ENCODE data around the gene RNGTT.
"Not testable (repeated sequence)": the region's sequence is repeated elsewhere in the genome, so short reads cannot be mapped to it uniquely, and the experiment has no call there.

RNGTT gene

GRCh38 chr6:88914180-88914579 is 49.2 kb downstream of the RNGTT start:
- TF ChIP-seq CTCF (IDR thresholded peaks at IDR 0.05; ENCODE audit: control insufficient read depth, insufficient read depth, low read depth, low read length, missing control alignments) = no peak
- no peak for DNase-seq (ENCODE audit: low read depth)
- no peak overlapping the region for H3K4me3 ChIP-seq (ENCODE audit: control insufficient read depth, low read depth, low read length)

GRCh38 chr6:88913471-88913870 is 49.9 kb downstream of the RNGTT start:
- no peak for DNase-seq (ENCODE audit: low read depth)
- no peak overlapping the region for H3K4me3 ChIP-seq (ENCODE audit: control insufficient read depth, low read depth, low read length)
- no peak for TF ChIP-seq CTCF (IDR thresholded peaks at IDR 0.05; ENCODE audit: control insufficient read depth, insufficient read depth, low read depth, low read length, missing control alignments)

DNA sequence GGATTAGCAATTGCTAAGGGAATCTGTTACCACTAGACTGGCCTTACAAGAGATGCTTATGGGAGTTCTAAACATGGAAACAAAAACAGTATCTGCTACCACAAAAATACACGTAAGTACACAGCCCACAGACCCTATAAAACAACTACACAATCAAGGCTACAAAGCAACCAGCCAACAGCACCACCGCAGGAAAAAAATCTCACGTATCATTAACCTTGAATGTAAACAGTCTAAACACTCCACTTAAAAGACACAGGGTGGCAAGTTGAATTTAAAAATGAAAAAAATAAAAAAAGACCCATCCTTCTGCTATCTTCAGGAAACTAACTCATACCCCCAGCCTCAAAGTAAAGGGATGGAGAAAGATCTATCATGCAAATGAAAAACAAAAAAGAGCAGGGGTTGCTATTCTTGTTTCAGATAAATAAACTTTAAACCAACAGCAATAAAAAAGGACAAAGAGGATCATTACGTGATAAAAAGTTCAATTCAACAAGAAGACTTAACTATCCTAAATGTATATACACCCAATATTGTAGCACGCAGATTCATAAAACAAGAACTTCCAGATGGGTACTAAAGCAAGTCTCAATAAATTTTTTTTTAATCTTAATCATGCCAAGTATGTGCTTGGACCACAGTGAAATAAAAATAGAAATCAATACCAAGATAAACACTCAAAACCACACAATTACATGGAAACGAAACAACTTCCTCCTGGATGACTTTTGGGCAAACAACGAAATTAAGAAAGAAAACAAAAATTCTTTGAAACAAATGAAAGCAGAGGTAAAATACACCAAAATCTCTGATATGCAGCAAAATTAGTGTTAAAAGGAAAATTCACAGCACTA is 52.3 kb downstream of the RNGTT start:
- no peak overlapping the region for H3K4me3 ChIP-seq (ENCODE audit: control insufficient read depth, low read depth, low read length)
- no peak for TF ChIP-seq CTCF (IDR thresholded peaks at IDR 0.05; ENCODE audit: control insufficient read depth, insufficient read depth, low read depth, low read length, missing control alignments)
- no peak for DNase-seq (ENCODE audit: low read depth)

DNA sequence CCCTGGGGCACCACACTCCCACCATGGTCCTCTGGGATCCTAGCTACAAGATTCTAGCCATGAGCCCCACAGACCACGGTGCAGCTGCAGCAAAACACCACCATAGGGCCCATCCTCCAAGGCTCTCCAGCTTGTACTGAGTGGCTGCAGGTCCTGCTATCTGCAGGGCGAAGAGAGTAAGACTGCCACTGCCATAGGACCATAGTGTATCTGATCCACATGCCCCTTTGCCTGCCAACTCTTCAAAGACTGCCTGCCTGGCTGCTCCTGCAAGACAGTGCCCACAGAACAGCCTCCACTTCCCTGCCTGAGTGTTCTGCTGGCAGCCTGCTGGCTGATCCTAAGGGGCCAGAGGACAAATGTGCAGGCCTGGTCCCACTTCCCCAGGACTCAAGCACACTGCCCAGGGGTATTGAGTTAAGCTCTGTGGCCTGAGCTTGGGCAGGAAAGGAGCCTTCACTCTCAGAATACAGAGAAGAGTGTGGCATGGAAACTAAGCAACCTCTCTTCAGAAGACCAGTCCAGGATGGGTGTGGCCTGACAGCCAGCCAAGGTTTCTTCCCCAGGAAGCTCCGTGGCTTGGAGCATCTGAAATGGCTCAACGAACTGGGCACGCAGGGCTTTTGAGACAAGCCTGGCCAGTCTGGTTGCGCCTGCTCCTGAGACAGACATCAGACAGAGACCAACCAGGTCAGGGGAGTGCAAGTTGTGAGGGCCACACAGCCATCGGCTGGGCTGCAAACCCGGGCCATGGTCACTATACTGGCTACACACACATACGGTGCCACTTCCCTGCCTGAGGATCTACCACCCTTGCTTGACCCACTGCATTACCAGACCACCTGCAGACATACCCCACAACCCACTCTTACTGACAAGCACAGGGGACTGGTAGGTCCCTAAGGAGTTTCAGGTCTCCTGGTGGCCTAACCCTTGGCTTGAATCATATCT is 54.5 kb downstream of the RNGTT start:
- no peak for DNase-seq (ENCODE audit: low read depth)
- no peak overlapping the region for H3K4me3 ChIP-seq (ENCODE audit: control insufficient read depth, low read depth, low read length)
- TF ChIP-seq CTCF (IDR thresholded peaks at IDR 0.05; ENCODE audit: control insufficient read depth, insufficient read depth, low read depth, low read length, missing control alignments) = no peak

- not testable (repeated sequence) for DNase-seq (ENCODE audit: low read depth)
Measured at GRCh38 chr6:88907148-88907547, 56.3 kb downstream of the RNGTT start.

DNA sequence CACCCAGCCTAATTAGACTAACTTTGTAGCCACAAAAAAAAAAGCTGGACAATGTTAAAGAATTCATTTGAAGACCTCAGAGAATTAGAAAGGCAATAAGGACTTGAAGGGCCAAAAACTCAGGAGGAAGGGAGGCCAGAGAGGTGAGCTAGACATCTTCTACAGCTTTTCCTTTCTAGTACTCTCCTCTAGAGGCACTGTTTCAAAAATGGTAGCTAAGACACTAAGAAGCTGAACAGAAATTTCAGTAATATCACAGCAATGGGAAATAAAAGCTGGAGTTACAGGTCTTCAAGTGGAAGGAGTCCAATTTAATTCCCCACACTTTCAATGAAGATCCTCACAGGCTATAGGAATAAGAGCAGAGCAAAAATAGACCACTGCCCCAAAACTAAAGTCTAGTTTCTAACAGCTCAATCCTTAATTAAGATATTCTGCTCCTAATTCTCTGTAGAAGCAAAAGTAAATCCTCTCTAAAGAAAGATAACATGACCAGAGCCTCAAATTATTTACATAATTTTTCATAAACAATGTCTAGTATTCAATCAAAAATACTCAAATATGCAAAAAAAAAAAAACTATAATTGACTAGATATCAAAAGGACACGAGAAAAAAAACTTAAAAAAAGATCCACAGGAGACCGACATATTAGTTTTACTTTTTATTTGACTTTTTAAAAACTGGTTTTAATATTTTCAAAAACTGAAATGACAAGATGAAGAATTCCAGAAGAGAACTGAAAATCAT is 63.7 kb downstream of the RNGTT start:
- no peak for DNase-seq (ENCODE audit: low read depth)
- H3K4me3 ChIP-seq (ENCODE audit: control insufficient read depth, low read depth, low read length) = no peak overlapping the region
- TF ChIP-seq CTCF (IDR thresholded peaks at IDR 0.05; ENCODE audit: control insufficient read depth, insufficient read depth, low read depth, low read length, missing control alignments) = peak; percentile 12

More at GRCh38 chr6:88907148-88907547, 56.3 kb downstream of the RNGTT start:
- H3K4me3 ChIP-seq (ENCODE audit: control insufficient read depth, low read depth, low read length) = not testable (repeated sequence)
